Upper lobe of left lung (tissue), 6 donors: ENCODE measurements around the gene ATAD2B. TPM values are rescaled to one million over a fixed set of nuclear protein-coding genes. Genes with fewer than 3 reads are reported as not detected.

ENCODE experiments used
- ATAC-seq, 2 donors: fragments of 200-7000 bp; cut with Tn5 transposase; one replicate each; pipeline ENCODE4 v1.9.1; 2022; ENCODE audit warnings: mild to moderate bottlenecking in 2 of 2, moderate library complexity in 2 of 2; ENCODE audit not compliant: low FRiP score in 2 of 2
- DNase-seq, 2 donors: peaks; one replicate each; pipeline ENCODE4 v3.0.0-alpha.2; 2019 to 2020
- H3K27ac ChIP-seq, 4 donors: fragments of 200-600 bp; sonication (generic); one replicate each; pipeline ENCODE4 v1.5.1; 2016 to 2019
- H3K27me3 ChIP-seq, 4 donors: fragments of 200-600 bp; sonication (generic); one replicate each; pipeline ENCODE4 v1.5.1; 2017 to 2019
- H3K36me3 ChIP-seq, 4 donors: fragments of 200-600 bp; sonication (generic); one replicate each; pipeline ENCODE4 v1.5.1; 2016 to 2019
- H3K4me1 ChIP-seq, 4 donors: fragments of 200-600 bp; sonication (generic); one replicate each; pipeline ENCODE4 v1.5.1; 2018 to 2019
- H3K4me3 ChIP-seq, 4 donors: fragments of 200-600 bp; sonication (generic); one replicate each; pipeline ENCODE4 v1.5.1; 2017 to 2019; ENCODE audit warnings: mild to moderate bottlenecking in 2 of 4, moderate library complexity in 1 of 4
- H3K9me3 ChIP-seq, 4 donors: fragments of 200-600 bp; sonication (generic); one replicate each; pipeline ENCODE4 v1.5.1; 2018 to 2019
- CTCF ChIP-seq, 6 experiments: fragments of 450-650 bp in 4 of 6; fragments of 200-600 bp in 2 of 6; sonication (generic) in 2 of 6; IDR thresholded peaks; one replicate each; pipeline ENCODE4 v1.5.1; 2016 to 2019; ENCODE audit warnings: antibody characterized with exemption in 6 of 6
- EP300 ChIP-seq, 4 donors: sonication (generic); formaldehyde crosslinking; IDR thresholded peaks; one replicate each; pipeline ENCODE4 v1.5.1; 2017; ENCODE audit warnings: antibody characterized with exemption in 4 of 4, control low read depth in 2 of 4
- POLR2A ChIP-seq, 4 donors: fragments of 450-650 bp; IDR thresholded peaks; one replicate each; pipeline ENCODE4 v1.5.1; 2016 to 2017; ENCODE audit warnings: antibody characterized with exemption in 4 of 4, mild to moderate bottlenecking in 2 of 4
- POLR2AphosphoS5 ChIP-seq, 2 donors: sonication (generic); formaldehyde crosslinking; IDR thresholded peaks; one replicate each; pipeline ENCODE4 v1.5.1; 2017; ENCODE audit warnings: antibody characterized with exemption in 2 of 2
- WGBS, 2 donors: methylation state at CpG; one replicate each; pipeline ENCODE4 v1.1.5; 2017 to 2018; 5-methylcytosine and 5-hydroxymethylcytosine counted together
- total RNA-seq, 6 donors: library from RNA; depleted of rRNA in 4 of 6; stranded (reverse); fragments of >200 nt in 4 of 6; gene quantifications; one replicate each; pipeline versions ENCODE4 v1.1.0 to v1.2.1, GENCODE V29; 2016 to 2021
- donor health status: DM: no; HTN: no; CAD: no; lungs with moderate emphysema.
- donor health status: DM: no; HTN: yes; CAD: no; lungs with severe emphysema.

Gene ATAD2B
- total RNA-seq, 6 donors from 2014 or later: 17.8 to 51.3 (median 25.3) TPM

- 76 to 81% methylated on average over 4 to 7 of the region's 7 CpGs for WGBS, 2 donors
- no peaks in the 10 kb centered on the region for H3K9me3 ChIP-seq
- DNase-seq (no peak), ATAC-seq (no peak)
- TF ChIP-seq EP300 (IDR thresholded peaks at IDR 0.05) (no peak), POLR2AphosphoS5 (IDR thresholded peaks at IDR 0.05) (no peak), POLR2A (IDR thresholded peaks at IDR 0.05) (no peak), CTCF (IDR thresholded peaks at IDR 0.05) (no peak)
- H3K4me1 ChIP-seq: peaks cover 0 to 16% (median 7%) of the 10 kb centered on the region in 4 donors
- H3K4me3 ChIP-seq: no peak overlapping the region
- H3K27ac ChIP-seq: no peak overlapping the region
- H3K27me3 ChIP-seq: no peaks in the 10 kb centered on the region
- no peaks in the 10 kb centered on the region for H3K36me3 ChIP-seq
These were observed 11.6 kb downstream of the ATAD2B start for GRCh38 chr2:23915327-23915726.

GRCh38 chr2:23912054-23912453 is 14.9 kb downstream of the ATAD2B start:
- no peaks in the 10 kb centered on the region for H3K9me3 ChIP-seq
- peaks cover 0 to 8% (median 6%) of the 10 kb centered on the region in 4 donors for H3K4me1 ChIP-seq
- no peak for DNase-seq
- H3K4me3 ChIP-seq: no peak overlapping the region
- H3K27ac ChIP-seq: no peak overlapping the region
- TF ChIP-seq POLR2AphosphoS5 (IDR thresholded peaks at IDR 0.05) (no peak), EP300 (IDR thresholded peaks at IDR 0.05) (no peak), CTCF (IDR thresholded peaks at IDR 0.05) (no peak), POLR2A (IDR thresholded peaks at IDR 0.05) (no peak)
- 90 to 99% methylated on average over 3 of the region's 3 CpGs for WGBS, 2 donors
- ATAC-seq: no peak
- H3K36me3 ChIP-seq: no peaks in the 10 kb centered on the region
- H3K27me3 ChIP-seq: no peaks in the 10 kb centered on the region

- TF ChIP-seq POLR2AphosphoS5 (IDR thresholded peaks at IDR 0.05) (no peak), CTCF (IDR thresholded peaks at IDR 0.05) (no peak), EP300 (IDR thresholded peaks at IDR 0.05) (no peak), POLR2A (IDR thresholded peaks at IDR 0.05) (no peak)
- Histone ChIP-seq H3K27ac (no peak overlapping the region), H3K9me3 (no peaks in the 10 kb centered on the region), H3K4me3 (no peak overlapping the region), H3K36me3 (no peaks in the 10 kb centered on the region), H3K27me3 (no peaks in the 10 kb centered on the region), H3K4me1 (peaks cover 17 to 35% (median 31%) of the 10 kb centered on the region in 4 donors)
- DNase-seq: no peak
- no peak for ATAC-seq
- 37 to 39% methylated on average over 2 of the region's 2 CpGs for WGBS, 2 donors
These were observed 21.8 kb downstream of the ATAD2B start for GRCh38 chr2:23905155-23905554.

GRCh38 chr2:23904692-23905091 is 22.2 kb downstream of the ATAD2B start:
- Histone ChIP-seq H3K27ac (no peak overlapping the region), H3K4me1 (peaks cover 17 to 35% (median 31%) of the 10 kb centered on the region in 4 donors), H3K27me3 (no peaks in the 10 kb centered on the region), H3K9me3 (no peaks in the 10 kb centered on the region), H3K36me3 (no peaks in the 10 kb centered on the region), H3K4me3 (no peak overlapping the region)
- DNase-seq (no peak), ATAC-seq (peak in 1 of 2 donors; percentile 59)
- WGBS, 2 donors: 72 to 86% methylated on average over 2 of the region's 2 CpGs
- TF ChIP-seq EP300 (IDR thresholded peaks at IDR 0.05) (no peak), POLR2AphosphoS5 (IDR thresholded peaks at IDR 0.05) (no peak)

GRCh38 chr2:23904215-23904614 is 22.7 kb downstream of the ATAD2B start:
- WGBS, 2 donors: 93 to 96% methylated on average over 1 of the region's 1 CpG
- Histone ChIP-seq H3K9me3 (no peaks in the 10 kb centered on the region), H3K4me1 (peaks cover 17 to 35% (median 31%) of the 10 kb centered on the region in 4 donors), H3K36me3 (no peaks in the 10 kb centered on the region), H3K4me3 (no peak overlapping the region), H3K27me3 (no peaks in the 10 kb centered on the region), H3K27ac (no peak overlapping the region)
- ATAC-seq (no peak), DNase-seq (no peak)
- TF ChIP-seq EP300 (IDR thresholded peaks at IDR 0.05) (no peak), CTCF (IDR thresholded peaks at IDR 0.05) (no peak), POLR2AphosphoS5 (IDR thresholded peaks at IDR 0.05) (no peak), POLR2A (IDR thresholded peaks at IDR 0.05) (no peak)
